ENCODE results near the gene SMC1B.
"Not testable (repeated sequence)": the region's sequence is repeated elsewhere in the genome, so short reads cannot be mapped to it uniquely, and the experiment has no call there.

The SMC1B gene

GRCh38 chr22:45296628-45297297 is 116.6 kb downstream of the SMC1B start:
- no peak for DNase-seq

- DNase-seq: no peak
Observed at GRCh38 chr22:45295492-45295891, 117.9 kb downstream of the SMC1B start.

- not testable (repeated sequence) for DNase-seq
Observed at GRCh38 chr22:45295004-45295403, 118.4 kb downstream of the SMC1B start.

All from right kidney (tissue), 1 donor.